ENCODE measurements around the gene GNPDA1.

The GNPDA1 gene
- long read RNA-seq, transcript GNPDA1-210 (6 exons, 2,980 nt): minor isoform, 21 of 526 reads
- long read RNA-seq, transcript GNPDA1-201 (7 exons, 2,273 nt): major isoform, 463 of 526 reads
- long read RNA-seq, partial matches to known transcripts: 4 of 526 reads
- long read RNA-seq, other reads (novel, unspliced or antisense): 35 of 526 reads

DNA sequence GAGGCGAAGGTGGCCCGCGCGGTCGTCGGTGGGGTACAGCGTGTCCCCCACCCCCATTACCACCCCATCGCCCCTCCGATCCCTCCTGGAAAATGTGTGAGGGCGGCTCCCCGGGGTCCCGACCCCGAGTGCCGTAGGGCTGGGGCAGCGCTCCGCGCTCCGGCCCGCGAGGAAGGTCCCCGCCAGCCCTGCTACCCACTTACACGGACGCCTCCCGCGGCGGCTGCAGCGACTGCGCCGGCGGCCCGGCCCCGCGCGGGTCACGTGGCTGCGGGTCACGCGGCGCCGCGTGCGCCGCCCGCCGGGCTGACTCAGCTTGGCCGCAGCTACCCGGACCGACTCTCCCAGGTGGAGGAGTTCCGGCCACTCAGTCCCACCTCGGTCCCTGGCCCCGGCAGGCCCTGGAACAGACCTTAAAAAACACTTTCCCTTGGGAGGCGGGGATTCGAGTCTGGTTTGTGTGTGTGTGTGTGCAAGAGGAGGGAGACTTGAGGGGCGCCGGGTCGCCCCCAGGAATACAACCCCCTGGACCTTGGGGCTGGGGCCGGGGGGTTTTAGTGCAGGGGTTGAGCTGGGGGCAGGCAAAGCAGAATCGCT is at the start of gene GNPDA1:
Gene GNPDA1, minus strand, starts transcription at position 236 of the 597 bp plus-strand sequence. CDS start 992 bp downstream, outside the sequence.
- peak within 1 kb of the TSS; percentile 58 for H3K4me3 ChIP-seq (replicated peaks; ENCODE audit: insufficient read depth, low read length)
- peak; percentile 58 to 73 for DNase-seq (ENCODE audit: low read depth in 1 of 2, low spot score in 1 of 2)
- no peaks in the 10 kb centered on the region for H3K27me3 ChIP-seq (ENCODE audit: insufficient read depth, poor library complexity, severe bottlenecking)
- TF ChIP-seq POLR2AphosphoS5 (IDR thresholded peaks at IDR 0.05; ENCODE audit: low read depth) (peak; percentile 64; the same call in 1 of the 2 replicates), GABPA (IDR thresholded peaks at IDR 0.05; ENCODE audit: low read depth) (no peak), SPI1 (IDR thresholded peaks at IDR 0.05; ENCODE audit: borderline replicate concordance, low read depth) (no peak)
- TF ChIP-seq, protein P1, sequence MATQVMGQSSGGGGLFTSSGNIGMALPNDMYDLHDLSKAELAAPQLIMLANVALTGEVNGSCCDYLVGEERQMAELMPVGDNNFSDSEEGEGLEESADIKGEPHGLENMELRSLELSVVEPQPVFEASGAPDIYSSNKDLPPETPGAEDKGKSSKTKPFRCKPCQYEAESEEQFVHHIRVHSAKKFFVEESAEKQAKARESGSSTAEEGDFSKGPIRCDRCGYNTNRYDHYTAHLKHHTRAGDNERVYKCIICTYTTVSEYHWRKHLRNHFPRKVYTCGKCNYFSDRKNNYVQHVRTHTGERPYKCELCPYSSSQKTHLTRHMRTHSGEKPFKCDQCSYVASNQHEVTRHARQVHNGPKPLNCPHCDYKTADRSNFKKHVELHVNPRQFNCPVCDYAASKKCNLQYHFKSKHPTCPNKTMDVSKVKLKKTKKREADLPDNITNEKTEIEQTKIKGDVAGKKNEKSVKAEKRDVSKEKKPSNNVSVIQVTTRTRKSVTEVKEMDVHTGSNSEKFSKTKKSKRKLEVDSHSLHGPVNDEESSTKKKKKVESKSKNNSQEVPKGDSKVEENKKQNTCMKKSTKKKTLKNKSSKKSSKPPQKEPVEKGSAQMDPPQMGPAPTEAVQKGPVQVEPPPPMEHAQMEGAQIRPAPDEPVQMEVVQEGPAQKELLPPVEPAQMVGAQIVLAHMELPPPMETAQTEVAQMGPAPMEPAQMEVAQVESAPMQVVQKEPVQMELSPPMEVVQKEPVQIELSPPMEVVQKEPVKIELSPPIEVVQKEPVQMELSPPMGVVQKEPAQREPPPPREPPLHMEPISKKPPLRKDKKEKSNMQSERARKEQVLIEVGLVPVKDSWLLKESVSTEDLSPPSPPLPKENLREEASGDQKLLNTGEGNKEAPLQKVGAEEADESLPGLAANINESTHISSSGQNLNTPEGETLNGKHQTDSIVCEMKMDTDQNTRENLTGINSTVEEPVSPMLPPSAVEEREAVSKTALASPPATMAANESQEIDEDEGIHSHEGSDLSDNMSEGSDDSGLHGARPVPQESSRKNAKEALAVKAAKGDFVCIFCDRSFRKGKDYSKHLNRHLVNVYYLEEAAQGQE (IDR thresholded peaks at IDR 0.05; ENCODE audit: insufficient replicate concordance, low read depth): peak; percentile 44
- TF ChIP-seq, protein P2, sequence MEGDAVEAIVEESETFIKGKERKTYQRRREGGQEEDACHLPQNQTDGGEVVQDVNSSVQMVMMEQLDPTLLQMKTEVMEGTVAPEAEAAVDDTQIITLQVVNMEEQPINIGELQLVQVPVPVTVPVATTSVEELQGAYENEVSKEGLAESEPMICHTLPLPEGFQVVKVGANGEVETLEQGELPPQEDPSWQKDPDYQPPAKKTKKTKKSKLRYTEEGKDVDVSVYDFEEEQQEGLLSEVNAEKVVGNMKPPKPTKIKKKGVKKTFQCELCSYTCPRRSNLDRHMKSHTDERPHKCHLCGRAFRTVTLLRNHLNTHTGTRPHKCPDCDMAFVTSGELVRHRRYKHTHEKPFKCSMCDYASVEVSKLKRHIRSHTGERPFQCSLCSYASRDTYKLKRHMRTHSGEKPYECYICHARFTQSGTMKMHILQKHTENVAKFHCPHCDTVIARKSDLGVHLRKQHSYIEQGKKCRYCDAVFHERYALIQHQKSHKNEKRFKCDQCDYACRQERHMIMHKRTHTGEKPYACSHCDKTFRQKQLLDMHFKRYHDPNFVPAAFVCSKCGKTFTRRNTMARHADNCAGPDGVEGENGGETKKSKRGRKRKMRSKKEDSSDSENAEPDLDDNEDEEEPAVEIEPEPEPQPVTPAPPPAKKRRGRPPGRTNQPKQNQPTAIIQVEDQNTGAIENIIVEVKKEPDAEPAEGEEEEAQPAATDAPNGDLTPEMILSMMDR (IDR thresholded peaks at IDR 0.05; ENCODE audit: insufficient read depth, low read length): no peak
- H3K27ac ChIP-seq (replicated peaks): peak within 1 kb of the TSS; percentile 89

DNA sequence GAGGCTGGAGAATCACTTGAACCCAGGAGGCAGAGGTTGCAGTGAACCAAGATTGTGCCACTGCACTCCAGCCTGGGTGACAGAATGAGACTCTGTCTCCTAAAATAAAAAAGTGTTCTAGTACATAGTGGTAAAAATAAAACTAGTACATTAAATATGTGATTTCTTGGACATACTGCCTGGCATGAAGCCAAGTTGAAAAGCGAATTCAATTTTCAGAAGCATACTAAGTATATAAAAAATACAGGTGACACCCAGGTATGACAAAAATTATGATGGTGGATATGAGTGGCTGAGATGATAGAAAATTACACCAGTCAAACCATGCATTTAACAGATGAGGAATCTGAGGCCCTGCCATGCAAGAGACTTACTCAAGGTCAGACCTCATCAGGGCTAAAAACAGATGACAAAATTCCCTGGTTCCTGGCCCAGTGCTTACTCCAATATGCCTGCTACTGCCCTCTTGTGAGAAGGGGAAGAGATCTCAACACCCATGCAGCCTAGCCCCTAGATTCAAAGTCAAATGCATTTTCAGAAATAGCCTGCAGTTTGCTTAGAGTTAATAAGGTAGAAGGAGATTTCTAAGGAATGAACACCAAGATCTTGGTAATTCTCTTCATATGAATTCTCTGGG is 46.6 kb upstream of the GNPDA1 start:
- TF ChIP-seq SPI1 (IDR thresholded peaks at IDR 0.05; ENCODE audit: borderline replicate concordance, low read depth): no peak
- TF ChIP-seq POLR2AphosphoS5 (IDR thresholded peaks at IDR 0.05; ENCODE audit: low read depth): no peak
- TF ChIP-seq GABPA (IDR thresholded peaks at IDR 0.05; ENCODE audit: low read depth): no peak
- TF ChIP-seq, protein P1 (IDR thresholded peaks at IDR 0.05; ENCODE audit: insufficient replicate concordance, low read depth): no peak
- TF ChIP-seq, protein P2 (IDR thresholded peaks at IDR 0.05; ENCODE audit: insufficient read depth, low read length): no peak
- no peaks in the 10 kb centered on the region for H3K27me3 ChIP-seq (ENCODE audit: insufficient read depth, poor library complexity, severe bottlenecking)
- no peak overlapping the region for H3K4me3 ChIP-seq (replicated peaks; ENCODE audit: insufficient read depth, low read length)
- no peak overlapping the region for H3K27ac ChIP-seq (replicated peaks)
- DNase-seq (ENCODE audit: low read depth in 1 of 2, low spot score in 1 of 2): no peak

DNA sequence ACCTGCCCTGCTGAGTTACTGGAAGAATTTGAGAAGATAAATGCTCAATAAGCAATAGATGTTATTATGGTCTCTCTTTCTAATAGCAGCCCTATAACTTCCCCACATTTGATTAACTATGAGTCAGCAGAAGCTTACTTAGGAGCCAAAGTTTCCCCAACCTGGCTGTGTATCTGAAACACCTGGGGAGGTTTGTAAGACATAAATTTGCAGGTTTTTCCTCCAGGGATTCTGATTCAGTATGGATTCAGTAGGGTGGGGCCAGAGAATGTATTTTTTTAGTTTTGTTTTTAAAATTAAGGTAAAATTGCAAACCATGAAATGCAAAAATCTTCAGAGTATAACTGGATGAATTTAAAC is 44.9 kb upstream of the GNPDA1 start:
- no peak for TF ChIP-seq GABPA (IDR thresholded peaks at IDR 0.05; ENCODE audit: low read depth)
- no peak for TF ChIP-seq SPI1 (IDR thresholded peaks at IDR 0.05; ENCODE audit: borderline replicate concordance, low read depth)
- TF ChIP-seq POLR2AphosphoS5 (IDR thresholded peaks at IDR 0.05; ENCODE audit: low read depth): no peak
- TF ChIP-seq, protein P1 (IDR thresholded peaks at IDR 0.05; ENCODE audit: insufficient replicate concordance, low read depth): no peak
- TF ChIP-seq, protein P2 (IDR thresholded peaks at IDR 0.05; ENCODE audit: insufficient read depth, low read length): no peak
- DNase-seq (ENCODE audit: low read depth in 1 of 2, low spot score in 1 of 2): no peak
- no peak overlapping the region for H3K27ac ChIP-seq (replicated peaks)

More for the DNA sequence above, 44.9 kb upstream of the GNPDA1 start:
- H3K4me3 ChIP-seq (replicated peaks; ENCODE audit: insufficient read depth, low read length): no peak overlapping the region
- no peaks in the 10 kb centered on the region for H3K27me3 ChIP-seq (ENCODE audit: insufficient read depth, poor library complexity, severe bottlenecking)
